Measurements from ENCODE around the gene VAV3. TPM values are rescaled to one million over a fixed set of nuclear protein-coding genes. Genes with fewer than 3 reads are reported as not detected.

VAV3 gene
- total RNA-seq, 1 donor from 2014 or later: 4.8 TPM

- Histone ChIP-seq H3K27me3 (ENCODE audit: control insufficient read depth, insufficient read depth, low read length) (no peaks in the 10 kb centered on the region), H3K36me3 (ENCODE audit: control insufficient read depth, insufficient read depth, low read length) (no peaks in the 10 kb centered on the region), H3K4me3 (ENCODE audit: low read depth, low read length) (no peak overlapping the region)
- peak; percentile 80 for TF ChIP-seq CTCF (IDR thresholded peaks at IDR 0.05; ENCODE audit: insufficient read depth, low read length, poor library complexity, severe bottlenecking)
- DNase-seq (ENCODE audit: low read depth): no peak
Observed at GRCh38 chr1:107529511-107530149, 435.4 kb downstream of the VAV3 start.

GRCh38 chr1:107526524-107527198, 438.3 kb downstream of the VAV3 start:
- no peak for TF ChIP-seq CTCF (IDR thresholded peaks at IDR 0.05; ENCODE audit: insufficient read depth, low read length, poor library complexity, severe bottlenecking)
- Histone ChIP-seq H3K27me3 (ENCODE audit: control insufficient read depth, insufficient read depth, low read length) (no peaks in the 10 kb centered on the region), H3K36me3 (ENCODE audit: control insufficient read depth, insufficient read depth, low read length) (no peaks in the 10 kb centered on the region), H3K4me3 (ENCODE audit: low read depth, low read length) (no peak overlapping the region)
- no peak for DNase-seq (ENCODE audit: low read depth)

- Histone ChIP-seq H3K27me3 (ENCODE audit: control insufficient read depth, insufficient read depth, low read length) (no peaks in the 10 kb centered on the region), H3K36me3 (ENCODE audit: control insufficient read depth, insufficient read depth, low read length) (no peaks in the 10 kb centered on the region), H3K4me3 (ENCODE audit: low read depth, low read length) (no peak overlapping the region)
- no peak for TF ChIP-seq CTCF (IDR thresholded peaks at IDR 0.05; ENCODE audit: insufficient read depth, low read length, poor library complexity, severe bottlenecking)
- DNase-seq (ENCODE audit: low read depth): no peak
Observed at GRCh38 chr1:107525961-107526360, 439.0 kb downstream of the VAV3 start.

- Histone ChIP-seq H3K27me3 (ENCODE audit: control insufficient read depth, insufficient read depth, low read length) (no peaks in the 10 kb centered on the region), H3K36me3 (ENCODE audit: control insufficient read depth, insufficient read depth, low read length) (no peaks in the 10 kb centered on the region), H3K4me3 (ENCODE audit: low read depth, low read length) (no peak overlapping the region)
- no peak for TF ChIP-seq CTCF (IDR thresholded peaks at IDR 0.05; ENCODE audit: insufficient read depth, low read length, poor library complexity, severe bottlenecking)
- no peak for DNase-seq (ENCODE audit: low read depth)
Observed at GRCh38 chr1:107525145-107525544, 439.8 kb downstream of the VAV3 start.

GRCh38 chr1:107524301-107524700, 440.7 kb downstream of the VAV3 start:
- Histone ChIP-seq H3K36me3 (ENCODE audit: control insufficient read depth, insufficient read depth, low read length) (no peaks in the 10 kb centered on the region), H3K4me3 (ENCODE audit: low read depth, low read length) (no peak overlapping the region), H3K27me3 (ENCODE audit: control insufficient read depth, insufficient read depth, low read length) (no peaks in the 10 kb centered on the region)
- TF ChIP-seq CTCF (IDR thresholded peaks at IDR 0.05; ENCODE audit: insufficient read depth, low read length, poor library complexity, severe bottlenecking): no peak
- no peak for DNase-seq (ENCODE audit: low read depth)

All from kidney epithelial cell (primary cell).